HFFc6 (cell line): ENCODE data around the gene SLC25A45. TPM values are rescaled to one million over a fixed set of nuclear protein-coding genes. Genes with fewer than 3 reads are reported as not detected.

Source experiments
- DNase-seq: peaks from one replicate; pipeline ENCODE4 v3.0.0-alpha.2; 2018
- H3K27ac Mint-ChIP-seq: 2 replicates; pipeline ENCODE4 v1.8.0; 2020; ENCODE audit warnings: mild to moderate bottlenecking, mixed read lengths
- H3K27me3 Mint-ChIP-seq: 2 replicates; pipeline ENCODE4 v1.8.0; 2021; ENCODE audit warnings: mild to moderate bottlenecking, moderate library complexity, mixed read lengths; ENCODE audit not compliant: insufficient read depth
- H3K36me3 Mint-ChIP-seq: 2 replicates; pipeline ENCODE4 v1.8.0; 2021; ENCODE audit warnings: low read depth, mixed read lengths
- H3K4me1 Mint-ChIP-seq: 2 replicates; pipeline ENCODE4 v1.8.0; 2020; ENCODE audit warnings: low read depth, mixed read lengths
- H3K4me3 Mint-ChIP-seq: 2 replicates; pipeline ENCODE4 v1.8.0; 2020; ENCODE audit warnings: mild to moderate bottlenecking, moderate library complexity, mixed read lengths
- H3K9me3 Mint-ChIP-seq: 2 replicates; pipeline ENCODE4 v1.8.0; 2020; ENCODE audit warnings: mild to moderate bottlenecking, mixed read lengths
- total RNA-seq, 6 experiments: library from RNA; stranded (reverse); fragmentation: NEBNext Ultra II Directional; extraction: Animal tissue kit (Norgen Biotek cat#: 25700); gene quantifications; 2 replicates in 1 of 6; 3 replicates in 5 of 6; pipeline ENCODE4 v1.2.3, GENCODE V29; 2021
- TF ChIP-seq, protein P1 (sequence below): fragments of 200-600 bp; sonication (generic); IDR thresholded peaks from 2 replicates; pipeline ENCODE4 v1.5.0; 2021; ENCODE audit warnings: antibody characterized with exemption, mild to moderate bottlenecking

The SLC25A45 gene
- total RNA-seq, 6 experiments from 2014 or later: 4.9 to 8.9 (median 5.8) TPM

DNA sequence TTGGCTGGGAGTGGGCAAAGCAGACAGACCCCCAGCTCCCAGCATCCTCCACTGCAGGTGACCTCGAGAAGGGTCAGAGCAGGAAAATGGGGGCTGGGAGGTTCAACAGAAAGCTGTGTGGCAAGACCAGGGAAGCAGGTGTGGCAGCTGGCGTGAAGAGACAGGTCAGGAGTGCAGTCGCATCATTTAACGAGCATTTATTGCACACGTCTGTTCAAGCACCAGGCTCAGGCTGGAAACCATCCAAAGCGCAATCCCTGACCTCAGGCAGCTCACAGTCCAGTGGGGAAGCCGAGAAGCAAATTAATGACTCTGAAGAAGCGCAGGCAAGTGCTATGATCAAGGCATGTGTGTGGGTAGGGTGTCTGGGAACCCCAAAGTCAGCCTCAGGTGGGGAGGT is 7.4 kb downstream of the SLC25A45 start:
- TF ChIP-seq, protein P1, sequence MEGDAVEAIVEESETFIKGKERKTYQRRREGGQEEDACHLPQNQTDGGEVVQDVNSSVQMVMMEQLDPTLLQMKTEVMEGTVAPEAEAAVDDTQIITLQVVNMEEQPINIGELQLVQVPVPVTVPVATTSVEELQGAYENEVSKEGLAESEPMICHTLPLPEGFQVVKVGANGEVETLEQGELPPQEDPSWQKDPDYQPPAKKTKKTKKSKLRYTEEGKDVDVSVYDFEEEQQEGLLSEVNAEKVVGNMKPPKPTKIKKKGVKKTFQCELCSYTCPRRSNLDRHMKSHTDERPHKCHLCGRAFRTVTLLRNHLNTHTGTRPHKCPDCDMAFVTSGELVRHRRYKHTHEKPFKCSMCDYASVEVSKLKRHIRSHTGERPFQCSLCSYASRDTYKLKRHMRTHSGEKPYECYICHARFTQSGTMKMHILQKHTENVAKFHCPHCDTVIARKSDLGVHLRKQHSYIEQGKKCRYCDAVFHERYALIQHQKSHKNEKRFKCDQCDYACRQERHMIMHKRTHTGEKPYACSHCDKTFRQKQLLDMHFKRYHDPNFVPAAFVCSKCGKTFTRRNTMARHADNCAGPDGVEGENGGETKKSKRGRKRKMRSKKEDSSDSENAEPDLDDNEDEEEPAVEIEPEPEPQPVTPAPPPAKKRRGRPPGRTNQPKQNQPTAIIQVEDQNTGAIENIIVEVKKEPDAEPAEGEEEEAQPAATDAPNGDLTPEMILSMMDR: no peak
- Mint-ChIP-seq H3K27me3 (peaks cover under 1% of the 10 kb centered on the region; the same call in 1 of the 2 replicates), H3K27ac (no peak overlapping the region), H3K4me3 (no peak overlapping the region), H3K4me1 (peaks cover 24% of the 10 kb centered on the region), H3K9me3 (no peaks in the 10 kb centered on the region), H3K36me3 (no peaks in the 10 kb centered on the region)
- no peak for DNase-seq

- no peaks in the 10 kb centered on the region for H3K9me3 Mint-ChIP-seq
- H3K27ac Mint-ChIP-seq: no peak overlapping the region; the same call in 1 of the 2 replicates
- H3K4me3 Mint-ChIP-seq: no peak overlapping the region
- TF ChIP-seq, protein P1: no peak
- H3K27me3 Mint-ChIP-seq: peaks cover 2% of the 10 kb centered on the region; the same call in 1 of the 2 replicates
- H3K36me3 Mint-ChIP-seq: no peaks in the 10 kb centered on the region
- no peak for DNase-seq
- H3K4me1 Mint-ChIP-seq: peaks cover 24% of the 10 kb centered on the region
Observed at GRCh38 chr11:65373839-65374580, 8.4 kb downstream of the SLC25A45 start.

DNA sequence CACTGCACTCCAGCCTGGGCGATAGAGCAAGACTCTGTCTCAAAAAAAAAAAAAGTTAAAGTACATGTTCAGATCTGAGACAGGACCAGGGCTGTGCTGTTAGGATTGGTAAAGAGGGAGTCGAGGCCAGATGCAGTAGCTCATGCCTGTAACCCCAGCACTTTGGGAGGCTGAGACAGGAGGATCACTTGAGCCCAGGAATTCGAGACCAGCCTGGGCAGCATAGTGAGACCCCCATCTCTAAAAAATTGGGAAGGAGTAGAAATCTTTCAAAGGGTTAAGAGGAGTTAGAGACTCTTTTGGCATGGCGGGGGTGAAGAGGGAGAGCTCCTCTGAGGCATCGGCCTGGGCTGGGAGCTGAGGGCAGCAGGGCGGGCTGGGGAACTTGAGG is 11.8 kb downstream of the SLC25A45 start:
- DNase-seq: no peak
- H3K9me3 Mint-ChIP-seq: no peaks in the 10 kb centered on the region
- peak overlapping the region; percentile 98 for H3K27ac Mint-ChIP-seq

DNA sequence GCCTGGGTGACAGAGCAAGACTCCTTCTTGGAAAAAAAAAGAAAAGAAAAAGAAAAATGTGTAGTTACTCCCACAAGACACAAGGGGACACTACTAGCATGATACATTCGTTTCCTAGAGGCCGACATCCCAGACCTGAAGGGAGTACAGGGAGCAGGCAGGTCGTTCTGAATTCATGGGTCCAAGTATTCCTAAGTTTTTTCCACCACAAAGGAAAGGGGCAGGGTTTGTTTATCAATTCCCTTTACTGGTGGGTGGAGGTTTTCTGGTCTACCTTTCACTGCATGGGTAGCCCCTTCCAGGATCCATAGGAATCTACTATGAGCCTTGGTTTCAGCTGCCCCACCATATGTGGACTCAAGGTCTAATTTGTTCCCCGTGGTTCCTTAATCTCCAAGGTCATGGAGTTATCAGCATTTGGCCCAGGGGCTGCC is 16.1 kb downstream of the SLC25A45 start:
- no peaks in the 10 kb centered on the region for H3K9me3 Mint-ChIP-seq
- H3K27me3 Mint-ChIP-seq: peaks cover 2% of the 10 kb centered on the region

More for the DNA sequence above, 11.8 kb downstream of the SLC25A45 start:
- TF ChIP-seq, protein P1: no peak
- peaks cover 2% of the 10 kb centered on the region for H3K27me3 Mint-ChIP-seq
- H3K4me3 Mint-ChIP-seq: peak overlapping the region; percentile 42
- H3K4me1 Mint-ChIP-seq: peaks cover 24% of the 10 kb centered on the region
- no peaks in the 10 kb centered on the region for H3K36me3 Mint-ChIP-seq

DNA sequence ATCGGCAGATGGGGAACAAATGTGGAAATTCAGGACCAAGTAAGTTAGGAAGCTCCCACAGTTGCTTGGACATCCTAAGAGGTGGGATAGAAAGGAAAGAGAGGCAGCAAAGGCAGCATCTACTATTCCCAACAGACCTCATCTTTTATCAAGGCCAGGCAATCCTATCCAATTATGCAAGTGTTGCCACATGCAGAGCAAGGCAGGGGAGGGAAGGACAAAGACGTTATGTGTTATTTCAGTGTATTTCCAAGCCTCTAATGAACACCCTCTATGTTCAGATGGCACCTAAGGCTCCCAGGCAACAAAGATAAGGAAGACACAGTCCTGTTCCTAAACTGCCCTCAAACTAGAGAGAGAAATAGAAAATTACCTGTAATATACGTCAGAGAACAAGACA is 18.7 kb downstream of the SLC25A45 start:
- no peak overlapping the region for H3K27ac Mint-ChIP-seq
- no peaks in the 10 kb centered on the region for H3K9me3 Mint-ChIP-seq
- TF ChIP-seq, protein P1: no peak
- H3K4me3 Mint-ChIP-seq: no peak overlapping the region
- DNase-seq: no peak
- peaks cover under 1% of the 10 kb centered on the region for H3K27me3 Mint-ChIP-seq
- no peaks in the 10 kb centered on the region for H3K36me3 Mint-ChIP-seq
- H3K4me1 Mint-ChIP-seq: no peaks in the 10 kb centered on the region

More for the DNA sequence above, 16.1 kb downstream of the SLC25A45 start:
- Mint-ChIP-seq H3K27ac (no peak overlapping the region), H3K36me3 (no peaks in the 10 kb centered on the region), H3K4me3 (no peak overlapping the region), H3K4me1 (peaks cover 13% of the 10 kb centered on the region)
- TF ChIP-seq, protein P1: peak; percentile 91
- DNase-seq: peak; percentile 82
